T-helper 2 cell treated with Interferon-gamma antibody and Interleukin-4, amounts not matched to agents 100 ng/mL and 5 ng/mL, for 36 hours (primary cell): Measurements from ENCODE around the gene GPR82. TPM values are rescaled to one million over a fixed set of nuclear protein-coding genes. Genes with fewer than 3 reads are reported as not detected.
"Not testable (repeated sequence)": the region's sequence is repeated elsewhere in the genome, so short reads cannot be mapped to it uniquely, and the experiment has no call there.

ENCODE experiments used
- intact Hi-C: fragments of 100-400 bp; cut with micrococcal nuclease; formaldehyde crosslinking; loops from one replicate; pipeline ENCODE4 v1.15.1; 2023
- total RNA-seq: library from RNA; stranded (reverse); gene quantifications from 2 replicates; pipeline ENCODE4 v1.2.3, GENCODE V29; 2022

The GPR82 gene, protein sequence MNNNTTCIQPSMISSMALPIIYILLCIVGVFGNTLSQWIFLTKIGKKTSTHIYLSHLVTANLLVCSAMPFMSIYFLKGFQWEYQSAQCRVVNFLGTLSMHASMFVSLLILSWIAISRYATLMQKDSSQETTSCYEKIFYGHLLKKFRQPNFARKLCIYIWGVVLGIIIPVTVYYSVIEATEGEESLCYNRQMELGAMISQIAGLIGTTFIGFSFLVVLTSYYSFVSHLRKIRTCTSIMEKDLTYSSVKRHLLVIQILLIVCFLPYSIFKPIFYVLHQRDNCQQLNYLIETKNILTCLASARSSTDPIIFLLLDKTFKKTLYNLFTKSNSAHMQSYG
- 0.07 TPM in 1 of 2 replicates, not detected in the other for total RNA-seq

- intact Hi-C loops = no loop called here
These were observed at the start of gene GPR82 for GRCh38 chrX:41723826-41724225. Gene GPR82 (plus strand): TSS chrX:41724181. CDS start chrX:41727027, 2,846 bp downstream.

GRCh38 chrX:41676361-41676760, 47.6 kb upstream of the GPR82 start:
- intact Hi-C loops = not testable (repeated sequence)

- intact Hi-C loops = no loop called here
These were observed 46.6 kb upstream of the GPR82 start for GRCh38 chrX:41677183-41678060.

- intact Hi-C loops = loop anchor here (10.0 kb wide), 1 partner anchor 51 kb away; no protein-coding TSS in a partner anchor
These were observed 39.8 kb upstream of the GPR82 start for GRCh38 chrX:41684138-41684537.

DNA sequence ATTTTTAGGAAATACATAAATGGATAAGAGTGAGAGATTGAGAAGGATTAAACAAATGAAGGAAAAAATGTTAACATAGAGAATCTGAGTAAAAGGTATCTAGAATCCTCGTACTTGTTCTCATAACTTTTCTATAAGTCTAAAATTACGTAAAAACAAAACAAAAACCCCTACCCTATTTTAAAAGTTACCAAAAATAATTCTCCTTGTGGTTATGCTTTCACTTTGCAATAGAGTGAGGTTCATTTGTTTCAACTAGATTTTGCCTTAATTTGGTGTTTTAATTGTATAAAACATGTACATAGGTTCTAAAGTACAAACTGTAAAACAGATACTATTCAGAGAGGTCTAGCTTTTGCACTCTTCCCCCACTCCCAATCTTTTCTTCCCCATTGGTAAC, 39.0 kb upstream of the GPR82 start:
- intact Hi-C loops = loop anchor here (10.0 kb wide), 1 partner anchor 50 kb away; no protein-coding TSS in a partner anchor

DNA sequence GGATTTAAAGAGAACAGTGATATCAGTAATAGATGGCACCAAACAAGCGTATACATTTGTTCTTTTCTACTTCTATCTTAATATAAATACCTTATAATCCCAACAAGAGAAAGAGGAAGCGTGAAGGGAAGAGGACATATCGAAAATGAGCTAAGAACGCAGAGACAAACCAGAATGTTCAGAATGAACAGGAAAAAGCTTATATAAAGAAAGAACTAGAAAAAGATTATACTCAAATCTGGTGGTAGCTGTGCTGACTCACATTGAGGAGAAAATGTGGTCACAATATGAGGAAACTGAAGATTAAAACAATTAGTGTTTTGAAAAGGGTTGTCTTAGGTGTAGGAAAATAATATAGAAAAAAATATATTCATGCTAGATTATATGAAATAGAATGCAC, 37.2 kb upstream of the GPR82 start:
- intact Hi-C loops = loop anchor here (10.0 kb wide), 1 partner anchor 48 kb away; no protein-coding TSS in a partner anchor

- intact Hi-C loops = loop anchor here (10.0 kb wide), 1 partner anchor 47 kb away; no protein-coding TSS in a partner anchor
These were observed 35.8 kb upstream of the GPR82 start for GRCh38 chrX:41688156-41688555.

- intact Hi-C loops = loop anchor here (10.0 kb wide), 1 partner anchor 46 kb away; no protein-coding TSS in a partner anchor
These were observed 35.1 kb upstream of the GPR82 start, which contains the start of gene GPR34 for GRCh38 chrX:41688835-41689234. Gene GPR34 (plus strand): TSS chrX:41688973. CDS start chrX:41695634, 6,661 bp downstream.

GRCh38 chrX:41689711-41690110, 34.3 kb upstream of the GPR82 start:
- intact Hi-C loops = loop anchor here (10.0 kb wide), 1 partner anchor 45 kb away; no protein-coding TSS in a partner anchor

DNA sequence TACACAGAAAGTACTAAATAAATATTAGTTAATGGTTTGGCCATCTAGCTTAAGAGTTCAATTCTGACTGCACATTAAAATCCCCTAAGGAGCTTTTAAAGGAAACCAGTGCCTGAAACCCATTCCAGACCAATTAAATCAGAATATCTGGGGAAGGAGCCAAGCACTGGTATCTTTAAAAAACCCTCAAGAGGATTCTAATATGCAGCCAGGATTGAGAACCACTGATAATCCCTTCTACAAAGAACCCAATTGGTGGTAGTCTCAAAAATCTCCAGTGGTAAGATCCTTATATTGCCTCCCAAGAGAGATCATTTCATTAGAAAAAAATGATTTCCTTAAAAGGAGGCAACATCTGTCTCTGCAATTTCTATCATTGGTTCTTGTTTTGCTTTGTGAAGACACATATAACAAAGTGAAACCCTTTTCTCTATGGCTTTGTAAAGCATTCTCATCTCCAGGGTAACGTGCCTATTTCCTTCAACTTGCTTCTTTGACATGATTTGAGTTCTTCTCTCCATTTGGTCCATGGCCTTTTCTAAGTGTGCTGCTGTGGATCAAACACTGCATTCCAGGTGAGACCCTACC, 31.7 kb upstream of the GPR82 start:
- intact Hi-C loops = no loop called here

DNA sequence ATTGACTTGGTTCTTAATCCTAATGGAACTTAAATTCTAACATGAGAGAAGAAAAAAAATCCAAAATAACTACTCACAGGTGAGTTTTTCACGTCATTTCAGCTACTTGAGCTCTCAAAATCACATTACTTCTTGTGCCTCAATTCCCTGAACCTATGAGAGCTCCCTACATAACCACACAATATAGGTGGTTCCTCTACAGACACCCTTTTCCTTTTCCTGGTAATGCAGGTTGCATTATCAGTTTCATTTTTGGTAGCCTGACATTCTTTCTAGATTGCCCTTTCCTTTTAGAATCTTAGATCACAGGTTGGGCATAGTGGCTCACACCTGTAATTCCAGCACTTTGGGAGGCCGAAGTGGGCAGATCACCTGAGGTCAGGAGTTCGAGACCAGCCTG, 31.0 kb upstream of the GPR82 start:
- intact Hi-C loops = no loop called here

DNA sequence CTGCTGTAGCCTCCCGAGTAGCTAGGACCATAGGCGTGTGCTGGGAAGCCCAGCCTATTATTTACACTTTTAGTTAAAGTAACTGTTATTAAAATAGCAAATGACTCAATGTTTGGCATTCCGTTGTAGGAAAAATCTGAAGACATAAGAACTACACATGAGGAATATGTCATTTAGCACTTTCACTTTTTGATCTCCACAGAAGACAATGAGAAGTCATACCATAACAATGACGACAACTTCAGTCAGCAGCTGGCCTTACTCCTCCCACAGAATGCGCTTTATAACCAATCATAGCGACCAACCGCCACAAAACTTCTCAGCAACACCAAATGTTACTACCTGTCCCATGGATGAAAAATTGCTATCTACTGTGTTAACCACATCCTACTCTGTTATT, 28.6 kb upstream of the GPR82 start:
- intact Hi-C loops = no loop called here

DNA sequence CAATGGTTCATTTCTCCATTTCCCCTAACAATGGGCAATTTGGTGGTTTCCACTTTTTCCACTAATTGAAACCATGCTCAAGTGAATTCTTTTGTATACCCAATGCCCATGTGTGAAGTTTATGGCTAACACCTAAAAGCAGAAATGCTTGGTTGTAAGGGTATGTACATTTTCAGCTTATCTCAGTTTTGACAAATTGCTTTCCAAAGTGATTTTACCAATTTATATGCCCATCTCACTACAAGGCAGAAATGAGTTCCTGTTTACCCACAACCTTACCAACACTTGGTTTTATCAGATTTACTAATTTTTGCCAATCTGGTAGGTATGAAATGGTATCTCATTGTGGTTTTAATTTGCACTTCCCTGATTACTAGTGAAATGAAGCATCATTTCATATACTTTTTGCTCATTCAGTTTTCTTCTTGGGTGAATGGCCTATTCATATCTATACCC, 20.4 kb upstream of the GPR82 start:
- intact Hi-C loops = no loop called here

- intact Hi-C loops = no loop called here
These were observed 18.9 kb upstream of the GPR82 start for GRCh38 chrX:41705042-41705441.

DNA sequence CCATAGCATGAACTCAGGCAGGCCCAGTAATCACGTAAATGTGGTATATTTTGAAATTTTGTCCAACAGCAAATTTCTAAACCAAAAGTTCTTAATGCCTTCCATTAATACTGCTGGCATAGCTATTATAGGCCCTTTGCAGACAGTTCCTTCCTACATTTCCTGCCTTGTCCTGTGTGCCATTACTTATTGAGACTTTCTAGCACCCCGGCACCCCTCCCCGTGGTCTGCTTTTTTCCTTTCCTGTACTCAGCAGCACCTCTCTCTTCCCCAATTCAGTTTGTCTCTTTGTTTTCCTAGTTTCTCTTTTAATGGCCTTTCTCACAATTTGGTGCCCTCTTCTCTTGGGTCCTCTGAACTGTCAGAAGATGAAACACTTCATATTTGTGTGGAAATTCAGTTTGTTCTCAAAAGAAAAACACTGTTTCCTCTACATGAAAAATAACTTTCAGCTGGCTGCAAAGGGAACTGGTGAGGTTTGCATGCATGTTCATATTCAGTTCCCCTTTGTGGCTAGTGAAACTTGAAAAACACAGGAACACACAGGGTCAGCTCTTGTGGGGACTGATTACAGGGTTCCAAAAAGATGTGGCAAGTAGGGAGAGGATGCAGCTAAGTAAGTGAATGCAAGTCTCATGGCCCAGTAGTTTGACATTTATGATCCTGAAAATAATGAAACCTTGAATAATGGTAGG, 18.2 kb upstream of the GPR82 start:
- intact Hi-C loops = no loop called here

GRCh38 chrX:41707218-41707617, 16.8 kb upstream of the GPR82 start:
- intact Hi-C loops = no loop called here

DNA sequence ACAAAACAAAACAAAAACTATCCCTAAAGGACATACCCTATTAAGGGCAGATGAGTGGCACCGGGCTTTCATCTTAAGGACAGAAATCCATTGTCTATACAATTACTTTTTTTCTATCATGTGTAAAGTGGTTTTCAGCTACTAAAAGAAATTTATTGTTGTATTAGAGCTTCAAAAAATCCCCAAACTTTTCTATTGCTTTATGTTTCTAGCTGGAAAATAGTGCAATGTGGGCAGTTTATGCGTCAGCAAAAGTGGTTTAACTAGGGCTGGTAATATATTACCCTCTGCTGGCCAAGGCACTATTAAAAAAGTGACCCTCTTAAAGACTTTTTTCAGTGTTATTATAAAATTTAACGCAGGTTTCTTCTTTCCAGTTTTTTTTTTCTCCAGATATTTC, 15.5 kb upstream of the GPR82 start:
- intact Hi-C loops = no loop called here

DNA sequence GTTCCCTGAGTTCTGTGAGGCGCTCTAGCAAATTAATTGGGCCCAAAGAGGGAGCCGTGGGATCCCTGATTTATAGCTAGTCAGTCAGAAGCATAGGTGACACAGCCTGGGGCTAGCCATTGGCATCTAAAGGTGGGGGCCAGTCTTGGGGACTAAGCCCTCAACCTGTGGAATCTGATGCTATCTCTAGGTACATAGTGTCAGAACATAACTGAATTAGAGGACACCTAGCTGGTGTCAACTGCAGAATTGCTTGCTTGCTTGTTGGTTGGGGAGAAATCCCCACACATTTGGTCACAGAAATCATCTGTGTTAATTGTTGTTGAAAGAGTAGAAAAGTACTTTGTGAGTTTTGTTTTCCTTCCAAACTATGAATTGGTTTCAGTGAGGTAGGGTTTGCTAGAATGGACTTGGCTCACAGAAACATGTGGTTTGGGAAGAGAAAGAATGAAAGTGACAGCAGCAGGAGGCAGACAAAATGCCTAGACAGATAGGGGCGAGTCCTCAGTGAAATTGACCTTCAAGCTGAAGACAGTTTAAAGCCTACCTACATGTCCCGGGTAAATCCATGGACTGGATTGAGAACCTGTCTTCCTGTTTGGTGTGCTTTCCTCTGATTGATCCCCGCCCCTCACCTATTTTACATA, 12.8 kb upstream of the GPR82 start:
- intact Hi-C loops = no loop called here

GRCh38 chrX:41716222-41716621, 7.8 kb upstream of the GPR82 start:
- intact Hi-C loops = no loop called here

DNA sequence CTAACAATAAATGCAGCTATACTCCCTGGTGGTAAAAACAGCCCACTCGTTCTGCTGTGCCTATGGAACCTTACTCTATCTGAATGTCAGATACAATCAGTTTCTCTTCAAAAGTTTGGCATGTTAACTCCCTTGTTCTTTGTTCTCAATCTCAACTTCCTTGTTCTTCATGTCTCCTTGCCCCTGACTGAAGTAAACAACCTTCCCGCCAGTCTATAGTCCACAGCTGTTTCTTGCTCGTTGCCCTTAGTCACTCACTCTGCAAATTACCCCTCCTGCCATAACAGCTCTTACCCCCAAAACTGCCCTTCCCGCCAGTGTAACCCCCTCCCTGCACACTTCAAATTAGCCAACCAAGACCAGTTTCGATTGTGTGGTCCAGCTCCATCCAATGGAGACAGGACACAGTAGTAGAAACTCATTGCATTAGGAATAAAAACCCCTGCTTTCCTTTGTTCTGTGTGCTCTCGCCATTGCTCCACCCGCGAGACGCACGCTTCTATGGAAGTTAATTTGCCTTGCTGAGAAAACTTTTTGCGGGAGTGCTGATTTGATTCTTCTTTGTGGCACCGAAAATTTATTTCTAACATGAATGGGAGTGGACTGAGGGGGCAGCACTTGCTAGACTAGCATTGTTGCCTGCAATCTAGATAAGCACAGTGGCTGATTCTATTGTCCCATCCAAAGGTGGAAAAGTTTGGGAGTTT, 7.1 kb upstream of the GPR82 start:
- intact Hi-C loops = no loop called here
